ENCODE results near the gene PRM3. TPM values are rescaled to one million over a fixed set of nuclear protein-coding genes. Genes with fewer than 3 reads are reported as not detected.

Gene PRM3
- total and polyA plus RNA-seq, 12 donors, result not detected

DNA sequence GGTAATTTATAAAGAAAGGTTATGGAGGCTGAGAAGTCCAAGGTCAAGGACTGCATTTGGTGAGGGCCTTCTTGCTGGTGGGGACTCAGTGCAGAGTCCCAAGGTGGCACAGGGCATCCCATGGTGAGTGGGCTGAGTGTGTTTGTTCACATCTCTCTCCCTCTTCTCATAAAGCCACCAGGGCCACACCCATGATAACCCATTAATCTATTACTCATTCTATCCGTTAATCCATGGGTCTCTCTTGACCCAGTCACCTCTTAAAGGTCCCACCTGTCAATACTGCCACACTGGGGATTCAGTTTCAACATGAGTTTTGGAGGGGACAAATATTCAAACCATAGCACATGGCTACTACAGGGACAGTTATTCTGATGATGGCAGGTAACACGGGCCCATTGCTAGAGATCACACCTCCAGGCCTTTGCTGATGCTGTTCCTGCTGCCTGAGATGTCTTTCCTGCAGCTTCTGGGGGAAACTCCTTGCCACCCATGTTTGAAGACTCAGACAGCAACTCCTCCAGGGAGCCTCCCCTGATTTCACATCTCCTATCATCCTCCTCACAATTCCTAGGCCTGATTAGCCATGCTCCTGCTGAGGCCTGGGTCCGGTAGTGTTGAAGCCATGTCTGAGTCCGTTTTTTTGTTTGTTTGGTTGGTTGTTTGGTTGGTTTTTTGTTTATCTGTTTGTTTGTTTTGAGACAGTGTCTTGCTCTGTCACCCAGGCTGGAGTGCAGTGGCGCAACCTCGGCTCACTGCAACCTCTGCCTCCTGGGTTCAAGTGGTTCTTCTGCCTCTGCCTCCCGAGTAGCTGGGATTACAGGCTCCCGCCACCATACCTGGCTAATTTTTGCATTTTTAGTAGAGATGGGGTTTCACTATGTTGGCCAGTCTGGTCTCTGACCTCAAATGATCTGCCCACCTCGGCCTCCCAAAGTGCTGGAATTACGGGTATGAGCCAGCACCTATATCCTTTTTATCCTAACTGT is 33.5 kb downstream of the PRM3 start:
- Histone ChIP-seq H3K27me3 (no peaks in the 10 kb centered on the region), H3K36me3 (no peaks in the 10 kb centered on the region), H3K27ac (peak overlapping the region in 9 of 10 donors; percentile 31 to 85 (median 77)), H3K4me1 (peaks cover 0 to 34% (median 0%) of the 10 kb centered on the region in 9 donors), H3K9me3 (no peaks in the 10 kb centered on the region), H3K4me3 (peak overlapping the region in 3 of 10 donors; percentile 6 to 27 (median 17))
- TF ChIP-seq, protein P1, sequence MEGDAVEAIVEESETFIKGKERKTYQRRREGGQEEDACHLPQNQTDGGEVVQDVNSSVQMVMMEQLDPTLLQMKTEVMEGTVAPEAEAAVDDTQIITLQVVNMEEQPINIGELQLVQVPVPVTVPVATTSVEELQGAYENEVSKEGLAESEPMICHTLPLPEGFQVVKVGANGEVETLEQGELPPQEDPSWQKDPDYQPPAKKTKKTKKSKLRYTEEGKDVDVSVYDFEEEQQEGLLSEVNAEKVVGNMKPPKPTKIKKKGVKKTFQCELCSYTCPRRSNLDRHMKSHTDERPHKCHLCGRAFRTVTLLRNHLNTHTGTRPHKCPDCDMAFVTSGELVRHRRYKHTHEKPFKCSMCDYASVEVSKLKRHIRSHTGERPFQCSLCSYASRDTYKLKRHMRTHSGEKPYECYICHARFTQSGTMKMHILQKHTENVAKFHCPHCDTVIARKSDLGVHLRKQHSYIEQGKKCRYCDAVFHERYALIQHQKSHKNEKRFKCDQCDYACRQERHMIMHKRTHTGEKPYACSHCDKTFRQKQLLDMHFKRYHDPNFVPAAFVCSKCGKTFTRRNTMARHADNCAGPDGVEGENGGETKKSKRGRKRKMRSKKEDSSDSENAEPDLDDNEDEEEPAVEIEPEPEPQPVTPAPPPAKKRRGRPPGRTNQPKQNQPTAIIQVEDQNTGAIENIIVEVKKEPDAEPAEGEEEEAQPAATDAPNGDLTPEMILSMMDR (IDR thresholded peaks at IDR 0.05), result no peak
- intact Hi-C loops (cut with DNase I), result loop anchor here in 1 of 10 donors (10.0 kb wide), 1 partner anchor 65 kb away; no protein-coding TSS in a partner anchor
- 74 to 80% methylated on average over 10 of the region's 10 CpGs for WGBS, 2 donors
- DNase-seq (no peak), ATAC-seq (no peak)

- Histone ChIP-seq H3K9me3 (no peaks in the 10 kb centered on the region), H3K4me3 (no peak overlapping the region), H3K27ac (no peak overlapping the region), H3K36me3 (no peaks in the 10 kb centered on the region), H3K27me3 (peaks cover 0 to 3% (median 0%) of the 10 kb centered on the region in 7 donors), H3K4me1 (peaks cover 0 to 46% (median 0%) of the 10 kb centered on the region in 9 donors)
- TF ChIP-seq, protein P1 (IDR thresholded peaks at IDR 0.05), result no peak
- 96% methylated on average over 15 of the region's 15 CpGs for WGBS, 2 donors
- ATAC-seq (no peak), DNase-seq (no peak)
- intact Hi-C loops (cut with DNase I), result loop anchor here in 1 of 10 donors (10.0 kb wide), 1 partner anchor 64 kb away; no protein-coding TSS in a partner anchor
These were observed 34.9 kb downstream of the PRM3 start for GRCh38 chr16:11238272-11239202.

- DNase-seq, result no peak
- TF ChIP-seq, protein P1 (IDR thresholded peaks at IDR 0.05), result no peak
- WGBS, 2 donors, result 75 to 79% methylated on average over 10 of the region's 10 CpGs
- Histone ChIP-seq H3K36me3 (no peaks in the 10 kb centered on the region), H3K4me1 (peaks cover 0 to 63% (median 9%) of the 10 kb centered on the region in 9 donors), H3K9me3 (no peaks in the 10 kb centered on the region), H3K4me3 (no peak overlapping the region), H3K27me3 (peaks cover 0 to 9% (median 0%) of the 10 kb centered on the region in 7 donors), H3K27ac (no peak overlapping the region)
- no peak for ATAC-seq
- intact Hi-C loops (cut with DNase I), result loop anchor here in 1 of 10 donors (10.0 kb wide), 1 partner anchor 62 kb away; no protein-coding TSS in a partner anchor
These were observed 36.8 kb downstream of the PRM3 start for GRCh38 chr16:11236461-11237254.

All from heart right ventricle (tissue), 16 donors.